HCT116 (cell line): ENCODE measurements around the gene SLC39A12. TPM values are rescaled to one million over a fixed set of nuclear protein-coding genes. Genes with fewer than 3 reads are reported as not detected.

ENCODE experiments used
- ATAC-seq: fragments of 200-7000 bp; cut with Tn5 transposase; 2 replicates; pipeline ENCODE4 v1.9.1; 2020; ENCODE audit warnings: mild to moderate bottlenecking, moderate library complexity
- BruUV-seq: library from RNA; stranded (reverse); fragments of 400-500 nt; replicated peaks from 2 replicates; lab custom pipeline; 2021; lab: Mats Ljungman, UMichigan
- CTCF ChIA-PET: fragments of 300-600 bp; sonication (Branson Sonifier 250); formaldehyde crosslinking; loops from one replicate; lab custom pipeline; 2021; ENCODE audit warnings: antibody characterized with exemption; lab: Charles Lee
- POLR2A ChIA-PET: fragments of 300-600, 350-600 bp; sonication (Branson Sonifier 250); formaldehyde crosslinking; loops from one replicate; lab custom pipeline; 2021; ENCODE audit warnings: antibody characterized with exemption; lab: Charles Lee
- RAD21 ChIA-PET, 2 experiments: fragments of 300-600 bp; sonication (Branson Sonifier 250); formaldehyde crosslinking; loops; one replicate each; lab custom pipeline; 2023; ENCODE audit warnings: low total read pairs in 2 of 2; ENCODE audit not compliant: uncharacterized antibody in 2 of 2, unreplicated experiment in 2 of 2, low non-redundant PET in 1 of 2; lab: Charles Lee
- DNase-seq: peaks from one replicate; pipeline ENCODE4 v3.0.0-alpha.2; 2010; ENCODE audit warnings: low read depth, low spot score
- H2AFZ ChIP-seq: fragments of 200-600 bp; shearing (Covaris generic), sonication (generic); 2 replicates; pipeline ENCODE4 v1.6.1; 2017; ENCODE audit warnings: low read depth, mixed run types, mixed read lengths, antibody characterized with exemption, low read length; ENCODE audit not compliant: poor library complexity, severe bottlenecking
- H3K27ac ChIP-seq: 2 replicates; pipeline ENCODE4 v1.5.1; 2012; ENCODE audit warnings: low read depth, low read length
- H3K27me3 ChIP-seq: fragments of 200-600 bp; sonication (generic); 2 replicates; pipeline ENCODE4 v1.6.1; 2016; ENCODE audit warnings: mixed run types, low read length, mixed read lengths; ENCODE audit not compliant: insufficient read depth
- H3K36me3 ChIP-seq, 2 experiments: fragments of 200-500 bp in 1 of 2; fragments of 200-600 bp in 1 of 2; sonication (Bioruptor generic) in 1 of 2; sonication (generic) in 1 of 2; 2 replicates each; pipeline versions ENCODE4 v1.5.1 to v1.6.1; 2014 to 2016; ENCODE audit warnings: low read length in 2 of 2, inconsistent platforms in 1 of 2, mixed read lengths in 1 of 2, mixed run types in 1 of 2; ENCODE audit not compliant: insufficient read depth in 2 of 2, control insufficient read depth in 1 of 2
- H3K4me1 ChIP-seq, 2 experiments: fragments of 200-600 bp in 1 of 2; sonication (generic) in 1 of 2; 2 replicates each; pipeline versions ENCODE4 v1.5.1 to v1.6.1; 2012 to 2017; ENCODE audit warnings: low read length in 2 of 2, inconsistent platforms in 1 of 2, mild to moderate bottlenecking in 1 of 2, mixed read lengths in 1 of 2, mixed run types in 1 of 2, moderate library complexity in 1 of 2; ENCODE audit not compliant: insufficient read depth in 2 of 2, control insufficient read depth in 1 of 2
- H3K4me2 ChIP-seq: fragments of 200-600 bp; sonication (generic); 2 replicates; pipeline ENCODE4 v1.6.1; 2017; ENCODE audit warnings: mixed run types, low read length, mixed read lengths
- H3K4me3 ChIP-seq, 2 experiments: fragments of 200-600 bp in 1 of 2; sonication (generic) in 1 of 2; replicated peaks in 1 of 2; 2 replicates each; pipeline ENCODE4 v1.5.1; 2011 to 2016; ENCODE audit warnings: low read length in 2 of 2, control low read depth in 1 of 2, low read depth in 1 of 2, mild to moderate bottlenecking in 1 of 2, mixed read lengths in 1 of 2, mixed run types in 1 of 2
- H3K79me2 ChIP-seq: fragments of 200-600 bp; sonication (generic); 2 replicates; pipeline ENCODE4 v1.6.1; 2017; ENCODE audit warnings: mild to moderate bottlenecking, mixed run types, low read length, moderate library complexity, mixed read lengths; ENCODE audit not compliant: insufficient read depth
- H3K9ac ChIP-seq: fragments of 200-600 bp; sonication (generic); 2 replicates; pipeline ENCODE4 v1.6.1; 2016; ENCODE audit warnings: low read length, mixed read lengths
- H3K9me2 ChIP-seq: fragments of 200-600 bp; sonication (generic), shearing (Covaris generic); 2 replicates; pipeline ENCODE4 v1.6.1; 2017; ENCODE audit warnings: mixed run types, mild to moderate bottlenecking, moderate library complexity; ENCODE audit not compliant: insufficient read depth
- H3K9me3 ChIP-seq, 2 experiments: fragments of 200-500 bp in 1 of 2; fragments of 200-600 bp in 1 of 2; sonication (Bioruptor generic) in 1 of 2; sonication (generic) in 1 of 2; 2 replicates each; pipeline ENCODE4 v1.6.1; 2014 to 2017; ENCODE audit warnings: low read length in 2 of 2, mixed read lengths in 2 of 2, inconsistent platforms in 1 of 2, low read depth in 1 of 2, mild to moderate bottlenecking in 1 of 2, mixed run types in 1 of 2, moderate library complexity in 1 of 2; ENCODE audit not compliant: control insufficient read depth in 1 of 2, insufficient read depth in 1 of 2
- H4K20me1 ChIP-seq: fragments of 200-600 bp; sonication (generic), shearing (Covaris generic); 2 replicates; pipeline ENCODE4 v1.6.1; 2017; ENCODE audit warnings: mixed run types, mild to moderate bottlenecking, moderate library complexity; ENCODE audit not compliant: insufficient read depth
- EGR1 ChIP-seq: IDR thresholded peaks from 2 replicates; pipeline ENCODE4 v1.6.1; 2012; ENCODE audit warnings: low read depth
- EZH2phosphoT487 ChIP-seq: fragments of 200-600 bp; IDR thresholded peaks from 2 replicates; pipeline ENCODE4 v1.6.1; 2018; ENCODE audit warnings: antibody characterized with exemption, borderline replicate concordance
- POLR2AphosphoS5 ChIP-seq: IDR thresholded peaks from 2 replicates; pipeline ENCODE4 v1.6.1; 2011; ENCODE audit warnings: mild to moderate bottlenecking, low read depth, low read length, moderate library complexity
- REST ChIP-seq: IDR thresholded peaks from 2 replicates; pipeline ENCODE4 v1.6.1; 2012; ENCODE audit warnings: low read depth
- SP1 ChIP-seq: IDR thresholded peaks from 2 replicates; pipeline ENCODE4 v1.6.1; 2012; ENCODE audit warnings: low read depth
- intact Hi-C: fragments of 100-400 bp; cut with micrococcal nuclease; formaldehyde crosslinking; loops from 2 replicates; pipeline ENCODE4 v1.10.0; 2022
- total RNA-seq: library from RNA; stranded (reverse); gene quantifications from one replicate; pipeline ENCODE4 v1.2.1, GENCODE V29; 2021; ENCODE audit not compliant: unreplicated experiment
- TF ChIP-seq, protein P1 (sequence below): IDR thresholded peaks from 2 replicates; pipeline ENCODE4 v1.6.1; 2012

Gene SLC39A12
- total RNA-seq, 1 experiment from 2014 or later, result not detected

GRCh38 chr10:17959870-17960269 is 8.2 kb downstream of the SLC39A12 start:
- DNase-seq, result no peak

More at GRCh38 chr10:17959870-17960269, 8.2 kb downstream of the SLC39A12 start:
- Histone ChIP-seq H3K27ac (no peak overlapping the region), H3K79me2 (no peaks in the 10 kb centered on the region), H3K4me2 (no peak overlapping the region), H4K20me1 (no peaks in the 10 kb centered on the region), H3K4me1 (no peaks in the 10 kb centered on the region), H3K9me3 (no peaks in the 10 kb centered on the region), H3K9me2 (no peaks in the 10 kb centered on the region; the same call in 1 of the 2 replicates), H3K9ac (no peak overlapping the region), H3K27me3 (0 out of 2 replicates have a peak, but pooled peaks cover 4% of the 10 kb centered on the region), H3K4me3 (no peak overlapping the region), H2AFZ (no peak overlapping the region)
- POLR2A ChIA-PET, result no interaction called here
- BruUV-seq, result no TSS peak
- CTCF ChIA-PET, result no interaction called here
- RAD21 ChIA-PET, result no interaction called here
- intact Hi-C loops, result no loop called here
- no peak for ATAC-seq
- TF ChIP-seq, protein P1, sequence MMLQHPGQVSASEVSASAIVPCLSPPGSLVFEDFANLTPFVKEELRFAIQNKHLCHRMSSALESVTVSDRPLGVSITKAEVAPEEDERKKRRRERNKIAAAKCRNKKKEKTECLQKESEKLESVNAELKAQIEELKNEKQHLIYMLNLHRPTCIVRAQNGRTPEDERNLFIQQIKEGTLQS, result no peak
- no peak for TF ChIP-seq EZH2phosphoT487
- TF ChIP-seq REST, result no peak
- no peak for TF ChIP-seq SP1
- no peak for TF ChIP-seq EGR1
- TF ChIP-seq POLR2AphosphoS5, result no peak
- TF ChIP-seq, all 23 proteins: peak for 0
- H3K36me3 ChIP-seq, result no peaks in the 10 kb centered on the region
